ENCODE measurements around the gene ARFGAP2.

Gene ARFGAP2

DNA sequence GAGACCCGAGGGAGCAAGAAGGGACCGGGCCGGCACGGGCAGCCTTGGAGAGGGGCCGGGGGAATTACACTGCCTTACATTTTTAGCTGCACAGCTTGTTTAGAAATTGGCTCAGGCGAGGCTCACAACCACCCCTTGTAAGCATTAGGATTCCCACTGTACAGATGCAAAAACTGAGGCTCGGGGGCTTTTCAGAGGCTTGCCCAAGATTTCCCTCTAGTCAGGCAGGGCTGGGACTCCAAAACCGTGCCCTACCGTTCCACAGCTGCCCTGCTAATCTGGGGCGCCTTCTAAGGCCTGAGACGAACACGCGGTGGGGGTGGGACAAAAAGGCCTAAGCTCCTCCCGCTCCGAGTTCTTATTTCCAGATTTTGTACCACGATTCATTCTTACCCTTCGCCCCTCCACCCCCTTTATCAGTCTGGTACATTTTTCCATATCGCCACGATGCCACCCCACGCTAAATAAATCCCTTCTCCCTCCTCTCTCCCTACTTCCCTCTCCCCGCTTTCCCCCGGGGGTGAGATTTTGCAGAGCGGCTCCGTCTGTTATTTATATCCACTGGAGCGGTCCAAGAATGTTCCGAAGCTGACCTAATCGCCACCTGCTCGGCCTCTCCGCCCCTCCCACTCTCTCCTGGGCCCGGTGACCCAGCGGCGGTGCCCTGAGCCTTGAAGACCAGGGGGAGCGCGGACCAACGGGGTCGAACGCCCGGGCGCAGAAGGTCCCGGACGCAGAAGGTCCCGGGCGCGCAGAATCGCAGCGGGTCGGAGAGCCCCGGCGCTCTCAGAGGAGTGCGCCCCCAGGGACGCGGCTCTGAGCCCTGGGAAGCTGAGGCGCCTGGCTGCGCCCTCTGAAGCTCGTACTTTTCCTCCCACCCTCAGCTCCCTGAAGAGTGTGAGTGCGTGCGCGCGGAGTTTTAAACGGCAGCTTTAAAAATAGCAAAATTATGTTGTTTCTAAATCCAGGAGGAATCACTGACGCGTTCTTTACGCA, 10.3 kb upstream of the ARFGAP2 start:
- peak in 5 of 14 donors; percentile 41 to 88 (median 54) for DNase-seq

DNA sequence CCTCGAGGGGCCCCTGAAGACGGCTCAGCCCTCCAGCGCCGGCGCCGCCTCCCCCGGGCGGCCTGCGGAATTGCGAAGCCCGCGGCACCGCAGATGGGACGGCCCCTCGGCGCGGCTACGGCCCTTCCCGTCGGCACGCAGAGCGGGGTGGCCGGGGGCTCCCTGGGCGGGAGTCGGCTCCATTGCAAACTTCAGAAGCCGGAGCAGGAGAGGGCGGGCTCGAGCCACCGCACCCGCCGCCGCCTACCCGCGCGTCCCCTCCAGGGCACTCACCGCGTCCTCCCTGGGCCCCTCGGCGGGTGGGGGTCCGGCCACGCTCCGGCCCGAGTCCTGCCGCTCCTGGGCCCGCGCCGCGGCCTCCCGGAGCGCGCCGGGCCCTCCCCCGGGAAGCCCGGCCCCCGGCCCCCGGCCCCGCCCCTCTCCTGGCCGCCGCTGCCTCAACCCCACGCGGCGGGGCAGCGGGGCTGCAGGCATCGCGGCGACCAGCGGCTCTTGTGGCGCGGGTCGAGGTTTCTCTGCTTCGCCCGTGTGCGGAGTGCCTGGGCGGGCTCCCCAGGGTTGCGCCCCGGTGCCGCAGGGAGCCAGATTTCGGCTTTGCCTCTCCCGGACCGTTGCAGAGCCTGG, 9.5 kb upstream of the ARFGAP2 start, which contains the start of gene PACSIN3:
PACSIN3 (minus strand) TSS at position 359 of the 624 bp plus-strand sequence. CDS start 3,707 bp downstream, outside the sequence.
- DNase-seq: peak in 6 of 14 donors; percentile 15 to 68 (median 40)

DNA sequence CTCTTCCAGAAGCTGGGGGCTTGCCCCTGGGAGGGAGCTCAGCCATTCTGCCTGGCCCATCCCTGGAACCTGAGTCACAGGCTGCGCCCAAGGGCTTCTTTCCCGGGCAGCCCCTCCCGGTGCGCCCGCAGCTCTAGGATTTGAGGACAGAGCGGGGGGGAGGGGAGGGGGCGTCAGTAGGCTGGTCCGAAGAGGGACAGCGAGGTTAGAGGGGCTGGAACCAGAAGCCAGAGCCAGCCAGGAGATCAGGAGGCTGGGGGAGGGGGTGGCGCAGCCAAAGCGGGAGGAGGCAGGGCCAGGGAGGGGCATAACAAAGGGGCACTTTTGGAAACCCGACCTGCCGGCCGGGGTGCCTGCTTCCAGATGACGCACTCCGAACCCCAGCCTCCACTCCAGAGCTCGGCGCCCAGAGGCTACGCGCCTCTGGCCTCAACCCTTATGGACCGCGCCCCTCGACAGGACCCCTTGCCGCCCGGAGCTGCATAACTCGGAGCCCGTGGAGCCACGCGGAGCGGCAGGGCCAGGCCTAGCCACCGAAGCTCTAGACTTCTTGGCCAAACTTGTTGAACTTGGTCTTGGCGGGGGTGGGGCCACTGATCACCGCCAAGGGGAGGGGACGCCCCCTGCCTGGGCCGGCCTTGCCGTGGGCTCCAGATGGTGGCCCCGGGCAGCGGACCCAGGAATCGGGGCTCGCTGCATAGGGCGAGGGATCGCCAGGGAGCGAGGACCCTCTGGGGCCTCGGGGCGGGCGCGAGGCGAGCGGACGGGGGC, 8.8 kb upstream of the ARFGAP2 start:
- peak in 12 of 14 donors; percentile 36 to 85 (median 63) for DNase-seq

DNA sequence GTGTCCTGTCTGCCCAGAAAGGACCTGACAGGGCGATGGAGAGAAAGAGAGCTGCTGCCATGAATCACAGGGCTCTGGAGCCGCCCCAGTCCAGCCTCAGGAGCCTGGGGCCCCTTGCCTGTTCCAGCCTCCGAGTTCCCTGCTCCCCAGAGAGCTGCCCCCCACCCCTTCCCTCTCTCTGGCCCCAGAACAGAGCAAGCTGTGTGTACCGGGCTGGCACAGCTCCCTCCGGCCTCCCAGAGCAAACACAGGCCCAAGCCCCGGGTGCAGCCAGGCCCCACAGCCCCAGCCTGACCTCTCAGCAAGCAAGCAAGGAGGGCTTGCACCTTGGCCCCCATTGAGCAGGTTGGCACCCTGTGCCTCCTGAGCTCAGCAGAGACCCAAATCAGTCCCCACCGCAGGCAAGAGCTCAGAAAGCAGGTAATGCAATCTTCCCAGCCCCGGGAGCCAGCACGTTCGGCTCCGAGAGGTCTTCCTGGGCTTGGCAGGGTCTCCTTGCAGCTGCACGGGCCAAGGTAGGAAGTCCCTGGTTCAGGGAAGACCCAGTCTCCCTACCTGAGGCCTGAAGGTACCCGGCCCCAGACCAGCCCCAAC, 8.1 kb upstream of the ARFGAP2 start:
- peak in 13 of 14 donors; percentile 46 to 86 (median 73) for DNase-seq

DNA sequence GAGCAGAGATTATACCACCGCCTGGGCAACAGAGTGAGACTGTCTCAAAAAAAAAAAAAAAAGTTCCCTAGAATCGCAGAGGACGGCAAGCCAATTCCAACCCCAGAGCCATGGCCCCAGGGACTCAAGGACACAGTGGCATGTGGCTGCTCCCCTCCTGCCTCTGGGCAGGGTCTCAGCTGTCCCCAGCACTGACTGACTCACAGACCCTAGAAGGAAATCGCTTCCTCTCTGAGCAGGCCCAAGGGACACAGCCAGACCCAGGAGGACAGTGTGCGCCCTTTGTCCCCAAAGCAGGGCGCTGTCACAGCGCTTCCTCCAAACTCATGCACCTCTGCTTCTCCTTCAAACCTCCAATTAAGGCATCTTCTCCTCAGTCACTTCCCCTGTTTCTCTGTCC, 7.3 kb upstream of the ARFGAP2 start:
- DNase-seq: peak in 1 of 14 donors; percentile 47

DNA sequence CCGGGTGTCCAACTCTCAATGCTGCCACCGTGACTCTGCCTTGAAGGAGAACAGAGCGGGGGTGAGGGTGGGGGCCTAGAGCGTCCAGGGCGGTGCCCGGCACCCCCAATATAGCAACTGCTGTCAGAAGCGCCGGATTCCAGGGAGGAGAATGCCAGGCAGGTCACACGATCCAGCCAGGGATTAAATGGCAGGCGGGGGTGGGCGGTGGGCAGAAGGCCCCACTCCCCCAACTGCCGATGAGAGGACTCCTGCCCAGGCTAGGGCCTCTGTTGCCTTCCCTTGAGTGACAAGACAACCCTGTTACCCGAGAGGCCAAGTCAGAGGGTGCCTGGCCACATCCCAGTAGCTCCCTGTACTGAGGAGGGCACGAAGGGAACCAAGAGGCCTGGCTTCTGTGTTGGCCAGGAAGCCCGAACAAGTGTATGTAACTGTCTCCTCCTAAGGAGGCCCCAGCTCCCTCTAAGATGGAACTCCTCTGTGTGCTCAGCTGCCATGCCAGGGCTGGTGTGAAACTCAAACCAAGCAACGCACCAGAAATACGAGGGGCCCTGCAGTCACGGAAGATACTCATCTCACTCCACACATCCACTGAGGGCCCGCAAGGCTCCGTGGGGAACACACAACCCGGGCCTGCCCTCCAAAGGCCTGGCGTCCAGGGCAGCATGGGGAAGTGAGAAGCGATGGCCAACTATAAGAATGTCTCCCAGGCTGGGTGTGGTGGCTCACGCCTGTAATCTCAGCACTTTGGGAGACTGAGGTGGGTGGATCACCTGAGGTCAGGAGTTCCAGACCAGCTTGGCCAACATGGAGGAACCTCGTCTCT, 6.6 kb upstream of the ARFGAP2 start:
- no peak for DNase-seq

DNA sequence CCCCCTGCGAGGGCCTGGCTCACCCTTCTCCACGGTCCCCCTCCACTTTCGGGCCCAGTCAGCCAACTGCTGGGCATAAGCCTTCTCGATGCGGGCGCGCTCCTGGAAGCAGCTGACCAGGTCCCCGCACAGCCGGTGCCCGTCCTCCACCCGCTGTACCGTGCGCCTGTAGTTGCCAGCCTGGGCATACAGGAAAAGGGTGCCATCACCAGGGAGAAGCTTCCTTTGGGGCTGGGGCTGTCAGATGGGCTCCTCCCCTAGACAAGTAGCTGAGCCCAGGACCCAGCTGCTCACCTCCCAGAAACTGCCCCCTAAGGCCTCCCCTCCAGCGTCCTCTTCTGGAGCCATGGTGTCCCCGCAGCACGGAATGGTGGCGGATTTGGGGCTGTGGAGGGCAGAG, 5.7 kb upstream of the ARFGAP2 start:
- no peak for DNase-seq

DNA sequence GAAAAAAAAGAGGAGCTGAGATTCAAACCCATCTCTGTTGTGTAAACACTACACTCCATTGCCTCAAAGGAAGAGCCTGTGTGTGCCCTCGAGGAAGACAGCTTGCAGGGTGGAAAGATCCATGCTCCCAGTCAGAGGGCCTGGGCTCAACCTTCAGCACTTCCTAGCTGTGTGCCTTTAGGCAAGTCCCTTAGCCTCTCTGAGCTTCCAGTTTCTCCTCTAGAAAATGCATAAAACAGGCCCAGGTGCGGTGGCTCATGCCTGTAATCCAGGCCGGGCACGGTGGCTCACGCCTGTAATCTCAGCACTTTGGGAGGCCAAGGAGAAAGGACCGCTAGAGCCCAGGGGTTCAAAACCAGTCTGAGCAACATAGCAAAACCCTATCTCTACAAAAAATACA, 4.6 kb upstream of the ARFGAP2 start:
- no peak for DNase-seq

DNA sequence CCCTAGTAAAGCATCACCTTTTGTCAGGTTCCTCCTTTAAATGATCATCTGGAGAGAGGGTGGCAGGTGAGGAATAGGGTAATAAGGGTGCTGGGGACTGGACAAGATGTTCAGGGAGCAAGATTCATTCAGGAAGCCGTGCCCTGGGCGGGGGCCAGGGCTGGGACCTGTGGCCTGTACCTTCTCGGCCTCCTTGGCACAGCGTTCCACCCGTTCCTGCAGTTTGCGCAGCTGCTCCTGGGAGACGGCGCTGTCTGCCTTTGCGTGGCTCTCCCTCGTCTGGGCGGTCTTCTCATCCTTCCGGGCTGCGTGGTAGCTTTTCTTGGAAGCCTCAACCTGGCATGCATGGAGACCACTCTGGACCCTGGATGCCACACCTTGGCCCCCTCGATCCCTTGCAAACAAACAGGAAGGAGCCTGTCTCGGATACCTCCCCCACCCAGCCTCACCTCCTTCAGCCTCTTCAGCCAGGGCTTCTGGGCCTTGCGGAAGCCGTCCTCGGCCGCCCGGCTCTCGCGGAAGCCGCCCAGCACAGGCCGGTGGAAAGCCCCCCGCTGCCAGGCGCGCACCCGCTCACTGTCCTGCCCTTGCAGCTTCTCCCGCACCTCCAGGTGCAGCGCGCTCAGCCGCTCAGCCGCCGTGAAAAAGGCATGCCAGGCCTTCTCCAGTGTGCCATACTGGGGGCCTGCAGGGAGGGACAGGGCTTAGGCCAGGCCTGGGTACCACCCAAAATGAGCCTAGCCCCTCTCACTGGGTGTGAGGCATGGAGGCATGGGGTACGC, 3.5 kb upstream of the ARFGAP2 start:
- DNase-seq: no peak

DNA sequence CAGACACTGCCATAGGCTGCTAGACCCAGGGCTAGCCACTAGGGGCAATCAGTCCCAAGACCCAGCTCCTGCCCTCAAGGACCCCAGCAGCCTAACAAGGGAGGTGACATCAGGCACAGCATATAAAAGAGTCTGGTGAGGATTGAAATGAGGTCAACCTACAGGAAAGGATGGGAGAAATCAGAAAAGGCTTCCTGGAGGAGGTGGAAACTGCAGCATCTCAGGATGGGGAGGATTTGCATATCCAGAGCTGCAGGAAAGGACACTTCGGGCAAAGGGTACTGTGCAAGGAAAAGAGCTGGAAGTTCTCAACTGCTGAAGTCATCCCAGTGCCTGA, 2.9 kb upstream of the ARFGAP2 start:
- DNase-seq: peak in 3 of 14 donors; percentile 4 to 32 (median 16)

DNA sequence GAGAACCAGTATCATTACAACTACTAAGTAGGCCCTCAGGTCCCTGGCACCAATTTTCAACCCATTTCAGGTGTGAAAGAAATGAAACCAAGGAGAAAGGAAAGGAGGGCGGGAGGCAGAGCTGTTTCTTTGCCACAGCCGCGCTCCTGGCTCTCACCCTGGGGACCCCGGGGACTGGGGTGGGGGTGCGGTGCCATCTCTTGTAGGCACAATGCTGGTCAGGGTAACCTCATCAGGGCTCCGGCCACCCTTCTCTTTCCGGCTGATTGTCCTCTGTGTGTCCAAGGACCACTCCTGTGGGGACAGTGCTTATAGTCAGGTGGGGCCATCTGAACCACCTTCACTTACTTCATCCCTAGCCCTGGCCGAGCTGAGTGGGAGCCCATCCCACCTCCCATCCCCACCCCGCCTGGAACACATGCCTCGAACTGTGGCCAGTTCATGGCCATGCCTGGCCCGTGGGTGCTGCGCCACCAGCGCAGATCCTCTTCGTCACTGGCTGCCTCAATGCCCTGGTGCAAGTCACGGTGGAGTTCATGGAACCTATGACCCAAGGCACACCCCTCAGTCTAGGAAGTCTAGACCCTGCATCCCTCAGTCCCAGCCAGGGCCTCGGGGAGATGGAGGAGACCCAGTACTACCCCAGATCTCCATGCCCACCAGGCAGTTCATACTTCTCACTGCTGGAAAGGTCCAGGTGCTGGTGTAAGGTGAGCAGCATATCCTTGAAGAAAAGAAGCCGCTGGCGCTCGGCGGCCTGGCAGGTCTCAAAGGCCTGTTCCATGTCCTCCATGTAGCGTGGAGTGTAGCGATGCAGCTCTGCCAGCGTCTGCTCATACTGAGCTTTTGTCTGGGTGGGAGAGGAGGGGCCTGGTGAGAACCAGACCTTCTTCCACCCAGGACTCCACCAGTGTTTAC, 2.3 kb upstream of the ARFGAP2 start:
- DNase-seq: no peak

DNA sequence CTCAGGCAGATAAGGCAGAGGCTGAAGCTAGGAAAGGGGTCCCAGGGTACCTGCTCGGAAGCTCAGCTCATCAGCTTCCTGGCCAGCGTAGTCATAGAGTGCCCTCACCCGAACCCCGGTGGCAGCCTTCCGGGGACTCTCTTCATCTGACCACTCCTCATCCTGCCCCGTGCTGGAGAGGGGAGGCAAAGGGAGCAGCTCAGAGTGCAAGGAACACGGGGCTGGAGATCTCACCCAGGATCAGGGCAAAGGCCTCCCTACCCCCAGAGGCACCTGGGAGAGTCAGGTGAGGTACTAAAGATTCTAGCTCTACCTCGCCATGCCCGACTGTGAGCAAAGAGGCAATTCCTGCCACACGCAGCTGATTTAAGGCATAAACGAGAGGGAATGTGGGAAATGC, 1.6 kb upstream of the ARFGAP2 start:
- no peak for DNase-seq

DNA sequence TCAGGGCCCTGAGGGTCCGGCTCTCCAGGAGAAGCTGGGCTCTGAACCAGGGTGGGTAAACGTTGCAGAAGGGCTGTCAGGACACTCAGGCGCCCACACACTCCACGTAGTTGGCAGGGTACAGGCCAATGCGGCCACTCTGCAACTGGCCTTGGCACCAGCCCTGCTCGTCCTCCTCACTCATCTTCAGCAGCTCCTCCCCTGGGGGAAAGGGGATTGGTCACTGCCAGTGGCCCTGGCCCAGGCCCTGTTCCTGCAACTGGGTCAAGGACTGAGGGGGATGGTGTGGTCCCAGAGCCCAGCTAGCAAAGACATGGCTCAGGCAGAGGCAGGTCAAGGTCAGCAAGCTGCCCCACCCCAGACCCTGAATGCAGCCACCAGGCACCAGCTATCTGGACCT, 1.2 kb upstream of the ARFGAP2 start:
- DNase-seq: peak in 1 of 14 donors; percentile 65

DNA sequence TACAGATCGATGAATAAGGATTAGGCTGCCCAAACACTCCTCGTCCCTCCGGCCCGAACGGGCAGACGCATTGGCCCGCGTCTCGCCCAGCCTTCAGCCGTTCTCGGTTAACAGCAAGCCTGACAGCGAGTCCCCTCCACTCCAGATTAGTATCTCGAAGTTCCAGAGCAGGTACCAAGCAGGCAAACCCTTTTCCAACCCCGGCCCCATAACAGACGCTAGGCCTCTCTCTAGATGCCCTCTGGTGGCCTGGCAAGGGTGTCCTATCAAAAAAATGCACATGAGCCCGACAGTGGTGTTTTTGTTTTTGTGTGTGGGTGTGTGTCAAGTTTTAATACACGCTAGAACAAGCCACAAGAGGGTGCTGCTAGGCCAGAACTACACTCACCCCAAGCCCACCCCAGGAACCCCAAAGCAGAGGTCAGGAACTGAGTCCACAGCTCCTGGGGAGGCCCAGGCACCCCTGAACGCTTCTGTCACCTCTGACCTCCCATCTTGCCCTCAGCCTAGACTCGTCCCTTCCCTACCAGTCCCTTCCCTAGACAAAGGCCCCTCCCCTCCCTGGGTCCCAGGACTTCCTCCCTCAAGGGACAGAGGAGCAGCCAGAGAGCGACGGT, 658 bp upstream of the ARFGAP2 start:
- DNase-seq: peak in 13 of 14 donors; percentile 59 to 98 (median 86)

DNA sequence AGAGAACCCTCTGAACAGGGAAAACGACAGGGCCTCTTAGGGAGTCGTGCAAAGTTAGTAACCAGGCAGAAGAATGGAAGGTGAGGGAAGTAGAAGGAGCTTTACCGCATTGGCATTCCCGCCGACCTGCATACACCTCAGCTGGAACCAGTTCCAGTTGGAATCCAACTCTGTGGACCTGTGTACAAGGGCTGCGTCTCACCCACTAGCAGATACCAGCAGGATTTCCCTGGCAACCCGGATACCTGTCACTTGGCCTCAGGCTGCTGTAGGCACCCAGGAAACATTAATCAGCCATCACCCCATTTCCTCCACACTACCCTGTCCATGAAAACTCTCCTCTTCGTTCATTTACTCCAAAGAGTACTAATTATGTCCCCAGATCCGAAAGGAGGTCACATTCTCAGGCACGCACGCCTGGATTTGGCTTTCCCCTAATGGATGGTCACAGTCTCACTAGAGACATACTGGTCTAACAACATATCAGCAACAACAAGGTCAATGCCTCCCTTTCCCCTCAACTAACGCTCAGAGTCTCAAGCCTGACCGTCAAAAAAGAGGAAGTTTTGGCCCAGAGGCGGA, 842 bp downstream of the ARFGAP2 start:
- DNase-seq: no peak

DNA sequence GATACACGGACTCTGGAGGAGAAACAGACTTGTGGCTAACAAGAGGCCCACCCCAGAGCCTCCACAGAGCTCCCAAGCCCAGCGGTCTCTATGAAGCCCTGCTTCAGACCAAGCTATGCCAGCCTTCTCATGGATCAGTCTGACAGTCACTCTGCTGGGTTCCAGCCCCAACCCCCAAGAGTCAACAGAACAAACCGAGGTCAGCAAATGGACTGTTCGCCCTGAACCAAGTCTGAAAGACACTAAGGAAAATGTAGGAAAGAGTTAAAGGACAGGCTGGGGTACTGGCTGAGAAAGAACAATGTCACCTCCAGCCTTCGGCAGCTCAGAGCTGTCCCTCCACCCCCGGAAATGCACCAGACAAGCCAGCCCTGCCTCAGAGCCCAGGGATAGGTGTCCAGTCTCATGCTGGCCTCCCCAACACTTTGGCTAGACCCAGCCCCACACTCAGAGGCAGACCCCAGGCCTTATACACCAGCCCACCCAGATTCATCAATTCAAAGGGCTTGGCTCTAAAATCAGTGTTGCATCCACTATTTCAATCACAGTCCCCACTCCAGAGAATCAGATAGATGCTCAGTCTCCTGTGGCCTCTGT, 3.8 kb downstream of the ARFGAP2 start:
- DNase-seq: no peak

DNA sequence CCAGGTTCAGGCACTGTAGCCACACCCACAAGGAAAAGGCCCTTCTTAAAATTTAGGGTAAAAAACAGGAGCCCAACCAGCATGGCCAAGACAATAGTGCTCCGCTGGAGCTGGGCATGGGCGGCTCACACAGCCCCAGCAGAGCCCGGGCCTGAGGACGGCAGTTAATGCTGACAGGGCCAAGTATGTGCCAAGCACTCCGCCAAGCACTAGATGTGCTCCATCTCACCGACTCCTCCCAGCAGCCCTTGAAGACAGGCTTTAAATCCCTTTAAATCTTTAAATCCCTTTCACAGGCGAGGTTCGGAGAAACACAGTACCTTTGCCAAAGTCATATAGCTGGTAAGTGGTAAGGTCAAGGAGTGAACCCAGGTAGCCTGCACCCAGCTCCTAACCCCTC, 4.8 kb downstream of the ARFGAP2 start:
- DNase-seq: no peak
